Nephron (organoid): ENCODE results near the gene IRF4.

Experiments used
- H3K27ac Mint-ChIP-seq, 3 experiments: 2 replicates each; pipeline ENCODE4 v1.8.0; 2020; ENCODE audit warnings: mixed read lengths in 3 of 3, mild to moderate bottlenecking in 2 of 3, moderate library complexity in 1 of 3
- H3K27me3 Mint-ChIP-seq: 2 replicates; pipeline ENCODE4 v1.8.0; 2021; ENCODE audit warnings: low read depth, mild to moderate bottlenecking, moderate library complexity, mixed read lengths
- H3K36me3 Mint-ChIP-seq: 2 replicates; pipeline ENCODE4 v1.8.0; 2020; ENCODE audit warnings: low read depth, mixed read lengths
- H3K4me1 Mint-ChIP-seq: 2 replicates; pipeline ENCODE4 v1.8.0; 2020; ENCODE audit warnings: mixed read lengths
- H3K4me3 Mint-ChIP-seq, 3 experiments: 2 replicates each; pipeline ENCODE4 v1.8.0; 2020; ENCODE audit warnings: mild to moderate bottlenecking in 3 of 3, mixed read lengths in 3 of 3, moderate library complexity in 2 of 3
- H3K9me3 Mint-ChIP-seq: 2 replicates; pipeline ENCODE4 v1.8.0; 2020; ENCODE audit warnings: mixed read lengths
- TF ChIP-seq, protein P1 (sequence below), 3 experiments: fragments of 200-600 bp; sonication (generic); IDR thresholded peaks; one replicate each; pipeline ENCODE4 v1.5.0; 2021; ENCODE audit warnings: antibody characterized with exemption in 3 of 3; ENCODE audit not compliant: unreplicated experiment in 3 of 3

IRF4 gene

GRCh38 chr6:348860-349396 lies 42.6 kb upstream of the IRF4 start:
- Mint-ChIP-seq H3K27ac (no peak overlapping the region), H3K4me1 (peaks cover 8% of the 10 kb centered on the region), H3K27me3 (no peaks in the 10 kb centered on the region), H3K4me3 (no peak overlapping the region), H3K9me3 (peaks cover 40% of the 10 kb centered on the region), H3K36me3 (peaks cover 22% of the 10 kb centered on the region)
- TF ChIP-seq, protein P1, sequence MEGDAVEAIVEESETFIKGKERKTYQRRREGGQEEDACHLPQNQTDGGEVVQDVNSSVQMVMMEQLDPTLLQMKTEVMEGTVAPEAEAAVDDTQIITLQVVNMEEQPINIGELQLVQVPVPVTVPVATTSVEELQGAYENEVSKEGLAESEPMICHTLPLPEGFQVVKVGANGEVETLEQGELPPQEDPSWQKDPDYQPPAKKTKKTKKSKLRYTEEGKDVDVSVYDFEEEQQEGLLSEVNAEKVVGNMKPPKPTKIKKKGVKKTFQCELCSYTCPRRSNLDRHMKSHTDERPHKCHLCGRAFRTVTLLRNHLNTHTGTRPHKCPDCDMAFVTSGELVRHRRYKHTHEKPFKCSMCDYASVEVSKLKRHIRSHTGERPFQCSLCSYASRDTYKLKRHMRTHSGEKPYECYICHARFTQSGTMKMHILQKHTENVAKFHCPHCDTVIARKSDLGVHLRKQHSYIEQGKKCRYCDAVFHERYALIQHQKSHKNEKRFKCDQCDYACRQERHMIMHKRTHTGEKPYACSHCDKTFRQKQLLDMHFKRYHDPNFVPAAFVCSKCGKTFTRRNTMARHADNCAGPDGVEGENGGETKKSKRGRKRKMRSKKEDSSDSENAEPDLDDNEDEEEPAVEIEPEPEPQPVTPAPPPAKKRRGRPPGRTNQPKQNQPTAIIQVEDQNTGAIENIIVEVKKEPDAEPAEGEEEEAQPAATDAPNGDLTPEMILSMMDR (IDR thresholded peaks at IDR 0.05; ENCODE audit: unreplicated experiment in 3 of 3), result no peak

- peaks cover 21% of the 10 kb centered on the region for H3K36me3 Mint-ChIP-seq
- no peak overlapping the region for H3K27ac Mint-ChIP-seq
- peaks cover 12% of the 10 kb centered on the region for H3K4me1 Mint-ChIP-seq
- no peak overlapping the region for H3K4me3 Mint-ChIP-seq
- H3K27me3 Mint-ChIP-seq, result no peaks in the 10 kb centered on the region
- peaks cover 39% of the 10 kb centered on the region for H3K9me3 Mint-ChIP-seq
- TF ChIP-seq, protein P1 (IDR thresholded peaks at IDR 0.05; ENCODE audit: unreplicated experiment in 3 of 3), result no peak
Observed at GRCh38 chr6:349491-349921, 42.0 kb upstream of the IRF4 start.

- no peaks in the 10 kb centered on the region for H3K27me3 Mint-ChIP-seq
- no peak overlapping the region for H3K4me3 Mint-ChIP-seq
- TF ChIP-seq, protein P1 (IDR thresholded peaks at IDR 0.05; ENCODE audit: unreplicated experiment in 3 of 3), result no peak
- H3K27ac Mint-ChIP-seq, result no peak overlapping the region
- peaks cover 20% of the 10 kb centered on the region for H3K36me3 Mint-ChIP-seq
- H3K9me3 Mint-ChIP-seq, result peaks cover 42% of the 10 kb centered on the region
- peaks cover 20% of the 10 kb centered on the region for H3K4me1 Mint-ChIP-seq
Observed at GRCh38 chr6:350371-350770, 41.2 kb upstream of the IRF4 start.

DNA sequence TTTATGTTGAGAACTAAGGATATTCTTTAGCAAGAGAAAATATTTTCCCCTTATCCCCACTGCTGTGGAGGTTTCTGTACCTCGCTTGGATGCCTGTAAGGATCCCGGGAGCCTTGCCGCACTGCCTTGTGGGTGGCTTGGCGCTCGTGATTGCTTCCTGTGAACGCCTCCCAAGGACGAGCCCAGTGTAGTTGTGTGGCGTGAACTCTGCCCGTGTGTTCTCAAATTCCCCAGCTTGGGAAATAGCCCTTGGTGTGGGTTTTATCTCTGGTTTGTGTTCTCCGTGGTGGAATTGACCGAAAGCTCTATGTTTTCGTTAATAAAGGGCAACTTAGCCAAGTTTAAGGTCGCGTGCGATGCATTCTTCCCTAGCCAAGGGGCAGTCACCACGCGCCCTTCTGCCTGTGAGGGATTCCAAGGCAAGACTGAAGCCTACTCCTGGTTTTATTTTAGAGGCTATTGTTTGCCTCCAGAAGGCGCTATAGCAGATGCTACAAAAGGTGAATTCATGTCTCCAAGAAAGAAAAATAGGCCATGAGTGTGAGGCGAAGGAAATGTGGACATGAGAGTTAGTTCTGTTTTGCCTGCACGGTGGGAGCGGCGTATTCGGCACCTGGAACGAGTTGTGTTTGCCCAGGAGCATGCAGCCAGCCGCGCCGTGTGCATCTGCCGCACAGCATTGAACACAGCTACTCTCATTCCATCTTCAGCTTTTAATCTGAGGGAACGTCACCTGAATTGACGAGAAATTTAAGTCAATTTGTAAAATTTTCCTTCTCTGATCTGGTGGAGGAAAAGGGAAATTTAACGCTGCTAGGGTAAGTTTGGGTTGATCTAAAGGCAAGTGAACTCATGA lies 40.3 kb upstream of the IRF4 start:
- no peak overlapping the region for H3K27ac Mint-ChIP-seq
- peaks cover 29% of the 10 kb centered on the region for H3K4me1 Mint-ChIP-seq
- no peak overlapping the region for H3K4me3 Mint-ChIP-seq
- TF ChIP-seq, protein P1 (IDR thresholded peaks at IDR 0.05; ENCODE audit: unreplicated experiment in 3 of 3), result no peak
- H3K9me3 Mint-ChIP-seq, result peaks cover 39% of the 10 kb centered on the region
- H3K27me3 Mint-ChIP-seq, result no peaks in the 10 kb centered on the region
- peaks cover 20% of the 10 kb centered on the region for H3K36me3 Mint-ChIP-seq

- H3K4me3 Mint-ChIP-seq, result no peak overlapping the region
- no peak overlapping the region for H3K27ac Mint-ChIP-seq
- peaks cover 38% of the 10 kb centered on the region for H3K9me3 Mint-ChIP-seq
- no peaks in the 10 kb centered on the region for H3K27me3 Mint-ChIP-seq
- TF ChIP-seq, protein P1 (IDR thresholded peaks at IDR 0.05; ENCODE audit: unreplicated experiment in 3 of 3), result no peak
- H3K4me1 Mint-ChIP-seq, result peaks cover 29% of the 10 kb centered on the region
- peaks cover 16% of the 10 kb centered on the region for H3K36me3 Mint-ChIP-seq
Observed at GRCh38 chr6:351867-352289, 39.7 kb upstream of the IRF4 start.
